ENCODE results near the gene LAP3. TPM values are rescaled to one million over a fixed set of nuclear protein-coding genes. Genes with fewer than 3 reads are reported as not detected.

Gene LAP3
- total RNA-seq, 1 donor from 2014 or later, result 75.8 TPM

GRCh38 chr4:17544205-17544604 is 32.8 kb upstream of the LAP3 start:
- no peak overlapping the region for H3K4me3 ChIP-seq (ENCODE audit: low read depth, low read length)
- TF ChIP-seq, protein P1, sequence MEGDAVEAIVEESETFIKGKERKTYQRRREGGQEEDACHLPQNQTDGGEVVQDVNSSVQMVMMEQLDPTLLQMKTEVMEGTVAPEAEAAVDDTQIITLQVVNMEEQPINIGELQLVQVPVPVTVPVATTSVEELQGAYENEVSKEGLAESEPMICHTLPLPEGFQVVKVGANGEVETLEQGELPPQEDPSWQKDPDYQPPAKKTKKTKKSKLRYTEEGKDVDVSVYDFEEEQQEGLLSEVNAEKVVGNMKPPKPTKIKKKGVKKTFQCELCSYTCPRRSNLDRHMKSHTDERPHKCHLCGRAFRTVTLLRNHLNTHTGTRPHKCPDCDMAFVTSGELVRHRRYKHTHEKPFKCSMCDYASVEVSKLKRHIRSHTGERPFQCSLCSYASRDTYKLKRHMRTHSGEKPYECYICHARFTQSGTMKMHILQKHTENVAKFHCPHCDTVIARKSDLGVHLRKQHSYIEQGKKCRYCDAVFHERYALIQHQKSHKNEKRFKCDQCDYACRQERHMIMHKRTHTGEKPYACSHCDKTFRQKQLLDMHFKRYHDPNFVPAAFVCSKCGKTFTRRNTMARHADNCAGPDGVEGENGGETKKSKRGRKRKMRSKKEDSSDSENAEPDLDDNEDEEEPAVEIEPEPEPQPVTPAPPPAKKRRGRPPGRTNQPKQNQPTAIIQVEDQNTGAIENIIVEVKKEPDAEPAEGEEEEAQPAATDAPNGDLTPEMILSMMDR (conservative IDR thresholded peaks at IDR 0.05; ENCODE audit: low read depth, low read length), result no peak
- DNase-seq (ENCODE audit: low read depth), result no peak

- DNase-seq (ENCODE audit: low read depth), result no peak
- H3K4me3 ChIP-seq (ENCODE audit: low read depth, low read length), result no peak overlapping the region
- TF ChIP-seq, protein P1 (conservative IDR thresholded peaks at IDR 0.05; ENCODE audit: low read depth, low read length), result no peak
These were observed 32.2 kb upstream of the LAP3 start for GRCh38 chr4:17544831-17545234.

DNA sequence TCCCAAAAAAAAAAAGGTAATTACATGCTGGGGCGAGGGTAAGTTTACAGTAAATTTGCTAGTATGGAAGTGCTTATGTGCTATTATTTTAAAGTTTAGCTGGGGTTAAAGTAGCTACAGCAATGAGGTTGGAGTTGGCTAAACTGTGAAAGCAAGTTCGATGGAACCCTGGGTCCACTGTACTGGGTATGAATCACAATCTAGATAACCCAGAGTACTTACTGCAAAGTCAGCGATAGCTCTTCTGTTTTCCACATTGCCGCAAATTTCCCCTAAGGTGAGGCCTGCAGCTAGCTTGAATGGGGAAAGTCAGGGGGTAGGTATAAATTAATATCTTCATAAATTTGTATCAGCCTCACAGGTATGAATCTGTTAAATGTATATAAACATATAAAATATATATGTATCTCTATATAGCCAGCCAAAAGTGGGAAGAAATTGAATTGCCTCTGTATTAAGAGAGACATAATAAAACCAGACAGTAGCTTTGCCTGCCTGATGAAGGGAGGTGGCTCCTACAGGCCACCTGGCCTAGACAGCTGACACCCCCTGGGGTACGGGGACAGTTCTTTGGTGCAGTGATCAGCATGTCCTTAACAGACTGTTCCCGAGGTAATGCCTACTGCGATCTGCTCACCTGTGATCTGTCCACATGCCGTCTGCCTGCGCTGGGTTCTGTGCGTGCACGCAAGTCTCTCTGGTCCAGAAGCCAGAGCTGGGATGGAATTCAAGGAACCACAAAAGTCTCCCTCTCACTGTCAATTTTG is 31.4 kb upstream of the LAP3 start:
- no peak overlapping the region for H3K4me3 ChIP-seq (ENCODE audit: low read depth, low read length)
- TF ChIP-seq, protein P1 (conservative IDR thresholded peaks at IDR 0.05; ENCODE audit: low read depth, low read length), result no peak
- DNase-seq (ENCODE audit: low read depth), result no peak

- no peak overlapping the region for H3K4me3 ChIP-seq (ENCODE audit: low read depth, low read length)
- TF ChIP-seq, protein P1 (conservative IDR thresholded peaks at IDR 0.05; ENCODE audit: low read depth, low read length), result no peak
- DNase-seq (ENCODE audit: low read depth), result no peak
These were observed 30.8 kb upstream of the LAP3 start for GRCh38 chr4:17546222-17546621.

GRCh38 chr4:17546678-17547077 is 30.3 kb upstream of the LAP3 start:
- H3K4me3 ChIP-seq (ENCODE audit: low read depth, low read length), result no peak overlapping the region
- DNase-seq (ENCODE audit: low read depth), result no peak
- TF ChIP-seq, protein P1 (conservative IDR thresholded peaks at IDR 0.05; ENCODE audit: low read depth, low read length), result no peak

DNA sequence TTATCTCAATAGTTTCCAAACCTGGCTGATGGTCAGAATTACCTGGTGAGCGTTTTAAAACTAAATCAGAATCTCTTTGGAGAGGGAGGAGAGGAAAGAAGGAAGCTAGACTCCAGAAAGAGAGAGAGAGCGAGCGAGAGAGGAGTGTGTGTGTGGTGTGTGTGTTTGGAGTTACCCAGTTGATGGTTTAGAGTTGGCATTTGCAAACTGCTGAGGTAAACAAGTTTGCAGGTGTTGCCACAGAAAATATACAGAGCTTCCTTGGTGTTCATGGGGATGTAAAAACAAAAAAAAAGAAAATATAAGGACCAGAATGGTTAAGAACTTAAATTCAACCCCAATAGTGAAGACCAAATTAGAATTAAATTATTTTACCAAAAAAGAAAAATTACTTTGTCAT is 26.4 kb upstream of the LAP3 start:
- DNase-seq (ENCODE audit: low read depth), result no peak
- H3K4me3 ChIP-seq (ENCODE audit: low read depth, low read length), result no peak overlapping the region
- TF ChIP-seq, protein P1 (conservative IDR thresholded peaks at IDR 0.05; ENCODE audit: low read depth, low read length), result no peak

GRCh38 chr4:17552427-17552826 is 24.6 kb upstream of the LAP3 start:
- TF ChIP-seq, protein P1 (conservative IDR thresholded peaks at IDR 0.05; ENCODE audit: low read depth, low read length), result no peak
- no peak for DNase-seq (ENCODE audit: low read depth)
- no peak overlapping the region for H3K4me3 ChIP-seq (ENCODE audit: low read depth, low read length)
